HL-60 (cell line): ENCODE measurements around the gene SPATA9.

Experiments used
- DNase-seq, 2 experiments: peaks; one replicate each; pipeline ENCODE4 v3.0.0-alpha.2; 2010 to 2020; ENCODE audit warnings: low read depth in 1 of 2, low spot score in 1 of 2
- H3K27ac ChIP-seq: fragments of 250-450 bp; sonication (Bioruptor Pico); replicated peaks from 2 replicates; pipeline ENCODE4 v1.5.1; 2020; ENCODE audit warnings: mild to moderate bottlenecking, moderate library complexity
- H3K27me3 ChIP-seq: fragments of 250-450 bp; sonication (Bioruptor Pico); 2 replicates; pipeline ENCODE4 v1.5.1; 2021; ENCODE audit warnings: mild to moderate bottlenecking, moderate library complexity; ENCODE audit not compliant: insufficient read depth, poor library complexity, severe bottlenecking
- H3K4me3 ChIP-seq: replicated peaks from 2 replicates; pipeline ENCODE4 v1.5.1; 2011; ENCODE audit warnings: mild to moderate bottlenecking, control low read depth, low read length; ENCODE audit not compliant: insufficient read depth
- GABPA ChIP-seq: IDR thresholded peaks from 2 replicates; pipeline ENCODE4 v1.6.1; 2012; ENCODE audit warnings: low read depth
- POLR2AphosphoS5 ChIP-seq: IDR thresholded peaks from 2 replicates; pipeline ENCODE4 v1.6.1; 2012; ENCODE audit warnings: low read depth
- SPI1 ChIP-seq: IDR thresholded peaks from 2 replicates; pipeline ENCODE4 v1.6.1; 2012; ENCODE audit warnings: low read depth, mild to moderate bottlenecking, borderline replicate concordance
- TF ChIP-seq, protein P1 (sequence below): IDR thresholded peaks from 2 replicates; pipeline ENCODE4 v1.6.1; 2012; ENCODE audit warnings: low read depth; ENCODE audit not compliant: insufficient replicate concordance
- TF ChIP-seq, protein P2 (sequence below): IDR thresholded peaks from one replicate; pipeline ENCODE4 v1.5.1; 2011; ENCODE audit warnings: low read length, control low read depth, inconsistent platforms; ENCODE audit not compliant: insufficient read depth

Gene SPATA9

DNA sequence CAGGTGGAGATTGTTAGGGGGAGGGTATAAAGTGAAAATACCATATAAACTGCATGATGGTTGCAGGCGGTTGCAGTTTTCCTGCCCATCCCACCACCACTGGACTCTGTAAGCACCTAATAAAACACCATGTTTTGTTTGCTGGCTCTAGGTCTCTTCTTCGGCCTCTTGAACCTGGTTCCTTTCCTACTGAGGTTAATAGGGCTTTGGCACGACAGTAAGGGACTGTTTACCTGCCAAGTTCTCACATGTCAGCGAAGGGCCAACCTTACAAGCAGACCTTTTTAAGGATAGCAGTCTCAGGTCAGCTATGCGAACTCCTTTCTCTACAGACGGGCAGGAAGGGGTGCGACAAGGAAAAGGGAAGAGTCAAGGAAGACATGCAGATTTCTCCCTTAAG lies 39.6 kb downstream of the SPATA9 start:
- Histone ChIP-seq H3K27ac (no peak overlapping the region), H3K4me3 (no peak overlapping the region), H3K27me3 (no peaks in the 10 kb centered on the region)
- no peak for DNase-seq
- TF ChIP-seq POLR2AphosphoS5 (no peak), SPI1 (no peak), GABPA (no peak)
- TF ChIP-seq, protein P1, sequence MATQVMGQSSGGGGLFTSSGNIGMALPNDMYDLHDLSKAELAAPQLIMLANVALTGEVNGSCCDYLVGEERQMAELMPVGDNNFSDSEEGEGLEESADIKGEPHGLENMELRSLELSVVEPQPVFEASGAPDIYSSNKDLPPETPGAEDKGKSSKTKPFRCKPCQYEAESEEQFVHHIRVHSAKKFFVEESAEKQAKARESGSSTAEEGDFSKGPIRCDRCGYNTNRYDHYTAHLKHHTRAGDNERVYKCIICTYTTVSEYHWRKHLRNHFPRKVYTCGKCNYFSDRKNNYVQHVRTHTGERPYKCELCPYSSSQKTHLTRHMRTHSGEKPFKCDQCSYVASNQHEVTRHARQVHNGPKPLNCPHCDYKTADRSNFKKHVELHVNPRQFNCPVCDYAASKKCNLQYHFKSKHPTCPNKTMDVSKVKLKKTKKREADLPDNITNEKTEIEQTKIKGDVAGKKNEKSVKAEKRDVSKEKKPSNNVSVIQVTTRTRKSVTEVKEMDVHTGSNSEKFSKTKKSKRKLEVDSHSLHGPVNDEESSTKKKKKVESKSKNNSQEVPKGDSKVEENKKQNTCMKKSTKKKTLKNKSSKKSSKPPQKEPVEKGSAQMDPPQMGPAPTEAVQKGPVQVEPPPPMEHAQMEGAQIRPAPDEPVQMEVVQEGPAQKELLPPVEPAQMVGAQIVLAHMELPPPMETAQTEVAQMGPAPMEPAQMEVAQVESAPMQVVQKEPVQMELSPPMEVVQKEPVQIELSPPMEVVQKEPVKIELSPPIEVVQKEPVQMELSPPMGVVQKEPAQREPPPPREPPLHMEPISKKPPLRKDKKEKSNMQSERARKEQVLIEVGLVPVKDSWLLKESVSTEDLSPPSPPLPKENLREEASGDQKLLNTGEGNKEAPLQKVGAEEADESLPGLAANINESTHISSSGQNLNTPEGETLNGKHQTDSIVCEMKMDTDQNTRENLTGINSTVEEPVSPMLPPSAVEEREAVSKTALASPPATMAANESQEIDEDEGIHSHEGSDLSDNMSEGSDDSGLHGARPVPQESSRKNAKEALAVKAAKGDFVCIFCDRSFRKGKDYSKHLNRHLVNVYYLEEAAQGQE = no peak
- TF ChIP-seq, protein P2, sequence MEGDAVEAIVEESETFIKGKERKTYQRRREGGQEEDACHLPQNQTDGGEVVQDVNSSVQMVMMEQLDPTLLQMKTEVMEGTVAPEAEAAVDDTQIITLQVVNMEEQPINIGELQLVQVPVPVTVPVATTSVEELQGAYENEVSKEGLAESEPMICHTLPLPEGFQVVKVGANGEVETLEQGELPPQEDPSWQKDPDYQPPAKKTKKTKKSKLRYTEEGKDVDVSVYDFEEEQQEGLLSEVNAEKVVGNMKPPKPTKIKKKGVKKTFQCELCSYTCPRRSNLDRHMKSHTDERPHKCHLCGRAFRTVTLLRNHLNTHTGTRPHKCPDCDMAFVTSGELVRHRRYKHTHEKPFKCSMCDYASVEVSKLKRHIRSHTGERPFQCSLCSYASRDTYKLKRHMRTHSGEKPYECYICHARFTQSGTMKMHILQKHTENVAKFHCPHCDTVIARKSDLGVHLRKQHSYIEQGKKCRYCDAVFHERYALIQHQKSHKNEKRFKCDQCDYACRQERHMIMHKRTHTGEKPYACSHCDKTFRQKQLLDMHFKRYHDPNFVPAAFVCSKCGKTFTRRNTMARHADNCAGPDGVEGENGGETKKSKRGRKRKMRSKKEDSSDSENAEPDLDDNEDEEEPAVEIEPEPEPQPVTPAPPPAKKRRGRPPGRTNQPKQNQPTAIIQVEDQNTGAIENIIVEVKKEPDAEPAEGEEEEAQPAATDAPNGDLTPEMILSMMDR = no peak

DNA sequence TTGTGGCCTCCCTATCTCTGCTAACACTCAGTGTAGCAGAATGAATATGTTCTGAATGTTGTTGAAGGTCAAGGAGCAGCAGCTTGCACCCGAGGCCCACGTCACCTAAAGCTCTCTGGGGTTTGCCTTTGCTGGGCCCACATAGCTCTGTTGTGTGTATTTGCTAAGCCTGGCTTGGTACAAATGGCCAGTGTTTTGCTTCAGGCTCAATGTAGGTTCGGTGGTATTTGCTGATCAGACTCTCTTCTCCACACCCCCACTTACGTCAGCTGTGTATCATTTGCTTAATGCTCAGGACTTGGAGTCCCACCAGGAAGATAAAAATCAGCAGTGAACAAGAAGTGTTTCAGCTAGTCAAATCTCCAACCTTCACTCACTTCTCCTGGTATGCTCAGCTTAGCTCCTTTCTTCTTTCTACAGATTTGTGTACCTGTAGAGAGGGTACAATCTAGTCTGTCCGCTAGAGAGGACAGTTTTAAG lies 41.0 kb downstream of the SPATA9 start:
- TF ChIP-seq GABPA (no peak), SPI1 (no peak), POLR2AphosphoS5 (no peak)
- TF ChIP-seq, protein P2 = no peak
- TF ChIP-seq, protein P1 = no peak
- DNase-seq = no peak
- no peaks in the 10 kb centered on the region for H3K27me3 ChIP-seq
- no peak overlapping the region for H3K27ac ChIP-seq
- H3K4me3 ChIP-seq = no peak overlapping the region

DNA sequence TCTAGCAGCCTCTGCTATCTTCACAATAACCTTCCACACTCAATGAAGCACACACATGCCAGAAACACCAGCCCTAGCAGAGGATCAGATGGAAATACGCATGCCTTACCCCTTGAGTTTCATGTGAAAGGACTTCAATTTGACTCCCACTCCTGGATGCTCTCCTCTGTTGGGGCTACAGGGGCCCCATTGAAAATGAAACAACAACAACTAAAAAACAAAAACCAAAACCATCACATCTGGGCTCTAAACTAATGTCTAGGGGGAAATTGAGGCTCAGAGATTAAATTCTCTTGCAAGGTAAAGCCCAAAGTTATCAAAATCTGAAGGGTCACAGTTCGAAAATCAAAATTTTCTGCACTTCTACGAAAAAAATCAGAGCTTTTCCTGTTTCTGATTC lies 44.2 kb downstream of the SPATA9 start:
- DNase-seq = no peak
- TF ChIP-seq GABPA = no peak
- no peak for TF ChIP-seq SPI1
- TF ChIP-seq, protein P1 = no peak
- TF ChIP-seq, protein P2 = no peak
- no peak for TF ChIP-seq POLR2AphosphoS5

More for the DNA sequence above, 44.2 kb downstream of the SPATA9 start:
- no peak overlapping the region for H3K27ac ChIP-seq
- no peak overlapping the region for H3K4me3 ChIP-seq
- H3K27me3 ChIP-seq = no peaks in the 10 kb centered on the region
